Panc1 (cell line): ENCODE results near the gene SNX3. TPM values are rescaled to one million over a fixed set of nuclear protein-coding genes. Genes with fewer than 3 reads are reported as not detected.

Experiments
- ATAC-seq: fragments of 200-7000 bp; cut with Tn5 transposase; 2 replicates; pipeline ENCODE4 v1.9.1; 2020; ENCODE audit warnings: mild to moderate bottlenecking, moderate library complexity
- BruUV-seq: library from RNA; stranded (reverse); fragments of 400-500 nt; replicated peaks from 2 replicates; lab custom pipeline; 2021; lab: Mats Ljungman, UMichigan
- CTCF ChIA-PET: fragments of 300-600 bp; sonication (Branson Sonifier 250); formaldehyde crosslinking; loops from one replicate; lab custom pipeline; 2022; ENCODE audit warnings: antibody characterized with exemption; lab: Charles Lee
- POLR2A ChIA-PET: fragments of 300-600 bp; sonication (Branson Sonifier 250); formaldehyde crosslinking; loops from one replicate; lab custom pipeline; 2022; ENCODE audit warnings: antibody characterized with exemption; lab: Charles Lee
- DNase-seq: peaks from one replicate; pipeline ENCODE4 v3.0.0-alpha.2; 2010; ENCODE audit warnings: low read depth, low spot score
- H3K27ac ChIP-seq: 2 replicates; pipeline ENCODE4 v1.5.1; 2011; ENCODE audit warnings: mild to moderate bottlenecking, low read length, inconsistent platforms
- H3K27me3 ChIP-seq: fragments of 200-500 bp; sonication (Bioruptor generic); 2 replicates; pipeline ENCODE4 v1.6.0; 2014; ENCODE audit warnings: low read length, inconsistent platforms; ENCODE audit not compliant: control insufficient read depth, insufficient read depth
- H3K36me3 ChIP-seq: fragments of 200-500 bp; sonication (Bioruptor generic); 2 replicates; pipeline ENCODE4 v1.5.1; 2014; ENCODE audit warnings: inconsistent platforms, mild to moderate bottlenecking, low read length, moderate library complexity; ENCODE audit not compliant: control insufficient read depth, insufficient read depth
- H3K4me1 ChIP-seq: 2 replicates; pipeline ENCODE4 v1.5.1; 2011; ENCODE audit warnings: inconsistent platforms, mild to moderate bottlenecking, low read length, moderate library complexity; ENCODE audit not compliant: control insufficient read depth, insufficient read depth
- H3K4me3 ChIP-seq, 2 experiments: 2 replicates each; pipeline ENCODE4 v1.5.1; 2011 to 2012; ENCODE audit warnings: low read depth in 2 of 2, low read length in 2 of 2, mild to moderate bottlenecking in 2 of 2, inconsistent platforms in 1 of 2, moderate library complexity in 1 of 2
- H3K9me3 ChIP-seq: fragments of 200-500 bp; sonication (Bioruptor generic); 2 replicates; pipeline ENCODE4 v1.5.1; 2014; ENCODE audit warnings: low read depth, mild to moderate bottlenecking, inconsistent platforms, low read length, moderate library complexity; ENCODE audit not compliant: control insufficient read depth, insufficient read depth
- POLR2AphosphoS5 ChIP-seq: IDR thresholded peaks from 2 replicates; pipeline ENCODE4 v1.6.1; 2012; ENCODE audit warnings: mild to moderate bottlenecking, low read depth, low read length, moderate library complexity
- REST ChIP-seq, 2 experiments: IDR thresholded peaks; 2 replicates each; pipeline ENCODE4 v1.6.1; 2011 to 2012; ENCODE audit warnings: low read depth in 2 of 2, control low read depth in 1 of 2, low read length in 1 of 2, mild to moderate bottlenecking in 1 of 2, moderate library complexity in 1 of 2; ENCODE audit not compliant: insufficient read depth in 1 of 2
- SIN3A ChIP-seq: IDR thresholded peaks from 2 replicates; pipeline ENCODE4 v1.6.1; 2012; ENCODE audit warnings: low read depth, mild to moderate bottlenecking, low read length, moderate library complexity, borderline replicate concordance; ENCODE audit not compliant: insufficient read depth
- TCF7L2 ChIP-seq: IDR thresholded peaks from 2 replicates; pipeline ENCODE4 v1.6.1; 2011; ENCODE audit warnings: mild to moderate bottlenecking, low read depth, low read length, inconsistent platforms
- in situ Hi-C: cut with HindIII; loops from 2 replicates; pipeline ENCODE4 v1.10.0; 2016; ENCODE audit warnings: low sequenced_read_pairs, low pct_unique_long_range_greater_than_20kb
- intact Hi-C: fragments of 100-400 bp; cut with micrococcal nuclease; formaldehyde crosslinking; loops from one replicate; pipeline ENCODE4 v1.10.0; 2022; ENCODE audit not compliant: unreplicated experiment
- total RNA-seq: library from RNA; stranded (reverse); gene quantifications from one replicate; pipeline ENCODE4 v1.2.1, GENCODE V29; 2021; ENCODE audit not compliant: unreplicated experiment
- TF ChIP-seq, protein P1 (sequence below): fragments of 450-650 bp; IDR thresholded peaks from 2 replicates; pipeline ENCODE4 v1.5.1; 2017; ENCODE audit warnings: mild to moderate bottlenecking

The SNX3 gene
- total RNA-seq, 1 experiment from 2014 or later = 223 TPM

DNA sequence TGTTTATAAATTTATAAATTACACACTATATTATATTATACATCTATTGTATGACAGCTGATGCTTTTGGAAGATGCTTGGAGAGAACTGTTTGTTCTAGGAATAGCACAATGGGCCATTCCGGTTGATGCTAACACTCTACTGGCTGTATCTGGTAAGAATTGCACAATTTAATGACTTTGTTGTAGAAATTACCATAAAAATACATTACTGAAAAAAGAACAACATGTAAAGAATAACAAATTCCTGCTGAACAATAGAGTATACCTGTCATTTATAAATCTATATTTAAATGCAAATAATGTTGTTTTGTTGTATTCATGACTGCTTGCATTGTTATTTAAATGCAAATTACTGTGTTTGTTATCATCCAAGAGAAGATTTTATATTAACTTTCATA lies 80.6 kb downstream of the SNX3 start:
- Histone ChIP-seq H3K27me3 (peaks cover 4% of the 10 kb centered on the region; the same call in 1 of the 2 replicates), H3K4me3 (no peak overlapping the region), H3K36me3 (no peaks in the 10 kb centered on the region), H3K9me3 (no peaks in the 10 kb centered on the region), H3K4me1 (no peaks in the 10 kb centered on the region; the same call in 1 of the 2 replicates), H3K27ac (no peak overlapping the region)
- ChIA-PET CTCF (no interaction called here), POLR2A (no interaction called here)
- no peak for DNase-seq
- intact Hi-C loops = no loop called here
- no peak for ATAC-seq
- TF ChIP-seq, protein P1, sequence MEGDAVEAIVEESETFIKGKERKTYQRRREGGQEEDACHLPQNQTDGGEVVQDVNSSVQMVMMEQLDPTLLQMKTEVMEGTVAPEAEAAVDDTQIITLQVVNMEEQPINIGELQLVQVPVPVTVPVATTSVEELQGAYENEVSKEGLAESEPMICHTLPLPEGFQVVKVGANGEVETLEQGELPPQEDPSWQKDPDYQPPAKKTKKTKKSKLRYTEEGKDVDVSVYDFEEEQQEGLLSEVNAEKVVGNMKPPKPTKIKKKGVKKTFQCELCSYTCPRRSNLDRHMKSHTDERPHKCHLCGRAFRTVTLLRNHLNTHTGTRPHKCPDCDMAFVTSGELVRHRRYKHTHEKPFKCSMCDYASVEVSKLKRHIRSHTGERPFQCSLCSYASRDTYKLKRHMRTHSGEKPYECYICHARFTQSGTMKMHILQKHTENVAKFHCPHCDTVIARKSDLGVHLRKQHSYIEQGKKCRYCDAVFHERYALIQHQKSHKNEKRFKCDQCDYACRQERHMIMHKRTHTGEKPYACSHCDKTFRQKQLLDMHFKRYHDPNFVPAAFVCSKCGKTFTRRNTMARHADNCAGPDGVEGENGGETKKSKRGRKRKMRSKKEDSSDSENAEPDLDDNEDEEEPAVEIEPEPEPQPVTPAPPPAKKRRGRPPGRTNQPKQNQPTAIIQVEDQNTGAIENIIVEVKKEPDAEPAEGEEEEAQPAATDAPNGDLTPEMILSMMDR = no peak
- no peak for TF ChIP-seq POLR2AphosphoS5
- no TSS peak for BruUV-seq
- in situ Hi-C loops = no loop called here

DNA sequence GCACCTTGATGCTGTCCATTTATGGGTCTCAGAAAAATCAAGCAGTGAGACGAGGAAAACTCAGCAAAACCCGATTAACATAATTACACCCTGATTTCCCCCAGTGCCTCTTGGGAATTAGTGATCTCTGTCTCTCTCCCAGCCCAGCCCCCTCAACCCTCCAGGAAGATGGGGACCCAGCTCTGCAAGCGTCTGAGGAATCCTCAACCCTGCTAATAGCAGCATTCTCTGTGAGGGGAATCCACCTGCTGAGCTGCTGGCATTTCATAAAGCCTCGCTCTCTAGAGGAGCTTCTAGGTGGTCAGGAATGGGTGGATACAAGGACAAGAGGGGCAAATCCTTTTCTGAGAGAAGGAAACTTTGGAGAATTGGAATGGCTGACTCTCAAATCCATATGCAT lies 81.1 kb downstream of the SNX3 start:
- Histone ChIP-seq H3K27me3 (peaks cover 4% of the 10 kb centered on the region; the same call in 1 of the 2 replicates), H3K4me3 (no peak overlapping the region), H3K36me3 (no peaks in the 10 kb centered on the region), H3K9me3 (no peaks in the 10 kb centered on the region), H3K4me1 (no peaks in the 10 kb centered on the region; the same call in 1 of the 2 replicates), H3K27ac (no peak overlapping the region)
- DNase-seq = no peak
- no peak for ATAC-seq
- intact Hi-C loops = no loop called here
- CTCF ChIA-PET = no interaction called here
- no TSS peak for BruUV-seq
- TF ChIP-seq SIN3A = no peak
- no peak for TF ChIP-seq TCF7L2
- no peak for TF ChIP-seq POLR2AphosphoS5
- TF ChIP-seq, protein P1 = no peak
- TF ChIP-seq REST (IDR thresholded peaks at IDR 0.05; ENCODE audit: insufficient read depth in 1 of 2, low read depth in 2 of 2, low read length in 1 of 2) = no peak
- in situ Hi-C loops = no loop called here
- POLR2A ChIA-PET = no interaction called here
